Central memory CD8-positive, alpha-beta T cell (primary cell): ENCODE measurements around the gene SPACA7.

Experiments
- ATAC-seq: fragments of 150-1000 bp; cut with Tn5 transposase; replicated peaks from 2 replicates; pipeline ENCODE4 v1.10.0; 2022; ENCODE audit warnings: mild to moderate bottlenecking, moderate FRiP score, moderate number of reproducible peaks; ENCODE audit not compliant: poor library complexity, severe bottlenecking; ENCODE audit errors: extremely low read depth
- DNase-seq, 2 donors: peaks; one replicate each; pipeline ENCODE4 v3.0.0; 2021; ENCODE audit warnings: low spot score in 2 of 2
- H3K27ac Mint-ChIP-seq: one replicate; pipeline ENCODE4 v1.8.0; 2022; ENCODE audit warnings: low read depth, mild to moderate bottlenecking, moderate library complexity, mixed read lengths
- H3K27me3 Mint-ChIP-seq: one replicate; pipeline ENCODE4 v1.8.0; 2022; ENCODE audit warnings: mixed read lengths
- H3K36me3 Mint-ChIP-seq: one replicate; pipeline ENCODE4 v1.8.0; 2022; ENCODE audit warnings: mild to moderate bottlenecking, moderate library complexity, mixed read lengths; ENCODE audit not compliant: insufficient read depth
- H3K4me1 Mint-ChIP-seq: one replicate; pipeline ENCODE4 v1.8.0; 2022; ENCODE audit warnings: mixed read lengths
- H3K4me3 Mint-ChIP-seq: one replicate; pipeline ENCODE4 v1.8.0; 2022; ENCODE audit warnings: mild to moderate bottlenecking, moderate library complexity, mixed read lengths
- H3K9me3 Mint-ChIP-seq: one replicate; pipeline ENCODE4 v1.8.0; 2022; ENCODE audit warnings: mixed read lengths

SPACA7 gene, protein sequence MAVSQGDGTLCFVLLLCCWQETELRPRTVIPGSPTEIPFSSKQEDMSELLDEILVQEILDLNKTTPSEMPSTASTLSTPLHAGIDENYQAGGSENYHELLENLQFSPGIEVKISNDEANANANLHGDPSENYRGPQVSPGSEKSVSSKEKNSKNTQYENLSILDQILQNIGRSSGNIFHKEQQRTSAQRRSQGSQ

DNA sequence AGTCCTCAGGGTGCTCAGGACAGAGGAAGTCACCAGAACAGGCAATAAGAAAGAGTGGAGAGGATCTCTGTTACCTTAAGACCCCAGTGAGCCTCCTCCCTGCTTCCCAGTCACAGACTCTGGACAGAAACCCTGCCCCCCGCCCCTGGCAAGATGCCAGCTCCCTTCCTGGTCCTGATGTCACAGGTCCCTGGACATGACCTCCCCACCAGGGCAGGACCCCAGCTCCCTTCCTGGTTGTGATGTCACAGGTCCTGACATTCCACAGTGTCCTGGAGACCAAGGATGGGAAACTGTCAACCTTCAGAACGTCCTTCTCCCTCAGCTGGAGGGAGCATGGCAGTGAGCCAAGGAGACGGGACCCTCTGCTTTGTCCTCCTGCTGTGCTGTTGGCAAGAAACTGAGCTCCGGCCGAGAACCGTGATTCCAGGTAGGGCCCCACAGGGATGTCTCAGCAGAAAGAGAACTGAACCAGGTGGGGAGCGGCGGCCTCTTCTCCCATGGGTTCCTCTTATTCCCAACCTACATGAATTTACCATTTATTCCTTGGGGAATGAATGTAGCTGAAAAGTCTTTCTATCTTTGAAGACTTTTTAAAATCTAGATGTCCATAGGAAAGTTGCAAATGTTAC is at the start of gene SPACA7:
Gene SPACA7 (plus strand): TSS at position 306 of the 632 bp plus-strand sequence. CDS start 31 bp downstream, at position 337.
- ATAC-seq, result no peak
- no peak within 1 kb of the TSS for H3K4me3 Mint-ChIP-seq
- no peaks in the 10 kb centered on the region for H3K4me1 Mint-ChIP-seq
- H3K36me3 Mint-ChIP-seq, result no peaks in the 10 kb centered on the region
- no peak within 1 kb of the TSS for H3K27ac Mint-ChIP-seq
- no peak for DNase-seq
- H3K9me3 Mint-ChIP-seq, result no peaks in the 10 kb centered on the region
- peaks cover 28% of the 10 kb centered on the region for H3K27me3 Mint-ChIP-seq

DNA sequence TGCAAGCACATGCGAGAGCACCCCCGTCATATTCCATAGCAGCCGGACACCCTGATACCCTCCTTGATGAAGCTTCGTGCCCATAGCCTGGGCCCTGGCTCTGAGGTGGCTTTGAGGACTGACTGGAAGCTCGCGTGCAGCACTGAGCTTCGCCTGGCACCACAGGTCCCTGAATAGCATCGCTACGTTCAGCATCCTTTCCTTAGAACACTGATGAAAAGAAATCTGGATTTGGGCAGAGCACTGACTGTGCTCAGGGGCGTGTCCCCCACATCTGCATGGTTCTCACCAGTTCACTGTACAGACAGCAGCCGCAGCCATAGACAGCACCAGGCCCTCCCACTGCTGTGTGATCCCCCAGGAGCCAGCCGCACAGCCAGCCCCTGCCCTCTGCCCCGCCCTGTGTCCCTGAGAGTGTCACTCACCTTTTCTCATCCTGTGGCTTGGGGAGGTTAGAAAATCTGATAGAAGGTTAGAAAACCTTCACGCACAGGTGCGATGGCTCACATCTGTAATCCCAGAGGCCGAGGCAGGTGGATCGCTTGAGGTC is 49.3 kb upstream of the SPACA7 start:
- ATAC-seq (no peak), DNase-seq (no peak)
- no peaks in the 10 kb centered on the region for H3K36me3 Mint-ChIP-seq
- no peaks in the 10 kb centered on the region for H3K4me1 Mint-ChIP-seq
- H3K27me3 Mint-ChIP-seq, result peaks cover 42% of the 10 kb centered on the region
- no peak overlapping the region for H3K27ac Mint-ChIP-seq
- no peak overlapping the region for H3K4me3 Mint-ChIP-seq
- no peaks in the 10 kb centered on the region for H3K9me3 Mint-ChIP-seq

DNA sequence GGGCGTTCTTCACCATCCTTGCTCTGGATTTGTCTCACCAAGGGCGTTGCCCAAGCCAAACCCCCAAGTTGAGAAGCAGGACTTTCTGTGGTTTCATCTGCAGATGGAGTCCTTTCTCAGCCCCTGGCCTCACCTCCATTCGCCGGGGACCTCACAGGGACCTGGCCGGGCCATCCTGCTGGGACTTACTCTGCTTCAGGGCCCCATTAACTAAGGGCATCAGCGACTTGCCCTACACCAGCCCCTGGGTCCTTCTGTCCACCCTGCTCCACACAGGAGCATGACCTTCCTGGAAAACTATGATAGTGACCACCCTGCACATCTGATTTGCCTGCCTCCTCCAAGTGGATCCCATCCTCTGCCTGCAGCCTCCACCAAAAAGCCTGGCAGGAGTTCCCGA is 47.2 kb upstream of the SPACA7 start:
- DNase-seq (no peak), ATAC-seq (no peak)
- Mint-ChIP-seq H3K27me3 (peaks cover 55% of the 10 kb centered on the region), H3K36me3 (no peaks in the 10 kb centered on the region), H3K9me3 (no peaks in the 10 kb centered on the region), H3K4me3 (no peak overlapping the region), H3K4me1 (no peaks in the 10 kb centered on the region), H3K27ac (no peak overlapping the region)

DNA sequence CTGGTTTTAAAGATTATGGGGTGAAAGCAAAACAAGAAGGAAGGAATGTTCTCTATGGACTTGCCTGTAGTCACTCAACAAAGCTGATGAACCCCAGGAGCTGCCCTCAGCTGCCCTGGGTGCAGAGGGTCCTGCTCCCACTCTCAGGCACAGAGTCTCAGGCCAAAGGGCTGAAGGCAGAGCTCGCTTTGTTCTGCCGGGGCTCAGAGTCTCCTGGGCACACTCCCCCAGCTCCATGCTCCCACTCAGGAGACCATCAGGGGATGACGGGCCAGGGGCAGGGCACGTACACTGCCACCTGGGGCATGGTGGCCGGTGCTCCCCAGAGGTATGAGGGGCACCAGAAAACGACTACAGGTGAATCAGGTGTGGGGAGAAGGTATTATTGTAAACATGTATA is 46.8 kb upstream of the SPACA7 start:
- Mint-ChIP-seq H3K36me3 (no peaks in the 10 kb centered on the region), H3K4me1 (no peaks in the 10 kb centered on the region), H3K4me3 (no peak overlapping the region), H3K27me3 (peaks cover 55% of the 10 kb centered on the region), H3K27ac (no peak overlapping the region), H3K9me3 (no peaks in the 10 kb centered on the region)
- DNase-seq (no peak), ATAC-seq (no peak)

DNA sequence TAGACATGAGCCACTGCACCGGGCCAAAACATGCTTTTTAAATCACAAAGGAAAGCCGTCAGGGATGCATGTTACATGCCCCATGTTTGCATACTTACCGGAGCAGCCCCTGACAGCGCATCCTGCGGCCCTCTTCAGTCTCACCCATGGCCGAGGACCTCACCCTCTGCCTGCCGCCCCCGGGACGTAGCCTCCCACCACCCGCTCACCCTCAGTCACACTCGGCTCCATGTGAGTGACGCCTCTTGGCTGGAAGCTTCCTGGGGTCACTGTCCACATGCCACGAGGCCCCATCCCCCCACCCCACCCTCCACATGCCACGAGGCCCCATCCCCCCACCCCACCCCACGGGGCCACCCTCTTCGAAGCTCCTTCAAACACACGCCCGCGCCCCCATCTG is 46.1 kb upstream of the SPACA7 start:
- no peaks in the 10 kb centered on the region for H3K9me3 Mint-ChIP-seq
- peaks cover 52% of the 10 kb centered on the region for H3K27me3 Mint-ChIP-seq
- no peaks in the 10 kb centered on the region for H3K4me1 Mint-ChIP-seq
- no peaks in the 10 kb centered on the region for H3K36me3 Mint-ChIP-seq
- no peak overlapping the region for H3K27ac Mint-ChIP-seq
- H3K4me3 Mint-ChIP-seq, result no peak overlapping the region
- ATAC-seq, result no peak
- DNase-seq, result no peak

DNA sequence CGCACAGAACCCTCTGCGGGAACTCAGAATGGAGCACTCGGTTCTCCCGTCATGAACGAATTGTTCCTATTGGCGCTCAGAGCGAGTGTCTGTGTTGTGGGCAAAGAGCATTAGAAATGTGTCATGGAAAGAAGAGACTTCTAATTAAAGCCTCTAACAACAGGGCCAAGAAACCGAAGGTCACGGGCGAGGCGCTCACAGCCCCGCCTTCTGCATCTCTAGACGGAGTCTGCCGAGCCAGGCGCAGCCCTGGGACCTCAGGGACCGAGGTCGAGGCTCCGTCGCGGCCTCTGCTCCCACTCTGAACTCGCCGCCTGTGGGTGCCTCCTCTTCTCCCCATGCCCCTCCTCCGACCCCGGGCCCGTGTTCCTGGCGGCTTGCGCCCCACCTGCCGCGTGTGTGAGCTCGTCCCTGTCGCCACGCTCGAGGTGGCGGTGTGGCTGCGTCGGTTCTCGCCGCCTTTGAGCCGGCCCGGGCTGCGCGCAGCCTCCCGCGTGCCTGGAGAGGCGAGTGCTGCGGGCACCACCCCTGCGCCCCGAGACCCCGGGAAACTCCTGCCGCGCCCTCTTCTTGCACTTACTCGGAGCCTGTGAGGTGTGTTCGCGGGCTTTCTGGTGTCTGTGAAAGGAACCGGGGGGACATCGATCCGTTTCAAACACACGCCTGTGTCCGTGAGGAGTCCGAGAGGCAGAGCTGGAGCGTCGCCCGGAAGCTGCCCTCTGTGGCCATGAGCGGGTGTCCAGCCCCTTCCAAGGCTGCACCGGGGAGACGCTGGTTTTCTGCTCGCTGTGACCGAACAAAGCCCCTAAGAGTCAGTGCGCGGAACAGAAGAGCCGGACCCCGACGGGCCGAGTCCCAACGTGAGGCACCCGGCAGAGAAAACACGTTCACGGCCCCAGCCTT is 45.4 kb upstream of the SPACA7 start:
- no peak for DNase-seq
- Mint-ChIP-seq H3K27ac (no peak overlapping the region), H3K9me3 (no peaks in the 10 kb centered on the region), H3K4me3 (no peak overlapping the region), H3K4me1 (no peaks in the 10 kb centered on the region), H3K36me3 (no peaks in the 10 kb centered on the region), H3K27me3 (peaks cover 45% of the 10 kb centered on the region)
- no peak for ATAC-seq

DNA sequence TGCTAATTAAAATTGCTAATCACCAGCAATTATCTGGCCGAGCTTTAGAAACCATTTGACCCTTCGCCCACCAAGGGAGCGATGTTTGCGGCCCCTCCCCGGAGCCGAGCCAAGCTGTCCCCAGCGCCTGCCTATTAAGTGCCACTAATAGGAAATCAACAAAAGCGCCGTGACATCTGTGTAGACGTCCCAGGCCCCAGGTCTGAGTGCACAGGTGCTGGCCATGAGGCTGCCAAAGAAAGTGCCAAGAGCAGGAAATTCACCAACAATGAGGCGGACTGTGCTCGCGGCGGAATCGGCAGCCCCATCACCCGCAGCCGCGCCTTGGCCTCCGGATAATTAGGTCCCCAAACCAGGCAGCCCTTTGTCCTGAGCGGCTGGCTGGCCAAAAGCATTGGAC is 44.5 kb upstream of the SPACA7 start:
- Mint-ChIP-seq H3K27me3 (peaks cover 42% of the 10 kb centered on the region), H3K36me3 (no peaks in the 10 kb centered on the region)
- ATAC-seq, result no peak

DNA sequence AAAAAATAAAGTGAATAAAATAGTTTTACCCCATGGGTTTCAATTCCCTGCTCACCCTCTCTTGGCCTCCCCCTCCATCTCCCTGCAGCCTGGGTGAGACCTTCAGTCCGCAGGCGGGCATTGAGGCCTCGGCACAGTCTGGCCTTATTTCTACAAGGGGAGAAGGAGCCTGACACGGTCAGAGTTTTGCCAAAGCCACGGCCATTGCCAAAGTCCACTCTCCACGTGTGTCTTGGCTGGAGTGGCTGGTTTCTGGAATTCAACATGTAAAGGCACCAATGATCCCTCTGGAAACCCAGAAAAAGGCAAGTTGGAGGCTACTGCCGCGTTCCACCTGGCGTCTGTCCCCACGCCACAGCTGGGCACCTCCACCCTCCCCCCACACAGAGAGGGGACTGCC is 43.4 kb upstream of the SPACA7 start:
- peaks cover 36% of the 10 kb centered on the region for H3K27me3 Mint-ChIP-seq
- no peaks in the 10 kb centered on the region for H3K4me1 Mint-ChIP-seq
- H3K4me3 Mint-ChIP-seq, result no peak overlapping the region
- ATAC-seq (no peak), DNase-seq (no peak)
- H3K36me3 Mint-ChIP-seq, result no peaks in the 10 kb centered on the region
- peaks cover 14% of the 10 kb centered on the region for H3K9me3 Mint-ChIP-seq
- no peak overlapping the region for H3K27ac Mint-ChIP-seq

More for the DNA sequence above, 44.5 kb upstream of the SPACA7 start:
- Mint-ChIP-seq H3K4me1 (no peaks in the 10 kb centered on the region), H3K9me3 (peaks cover 5% of the 10 kb centered on the region), H3K4me3 (no peak overlapping the region), H3K27ac (no peak overlapping the region)
- DNase-seq, result no peak

DNA sequence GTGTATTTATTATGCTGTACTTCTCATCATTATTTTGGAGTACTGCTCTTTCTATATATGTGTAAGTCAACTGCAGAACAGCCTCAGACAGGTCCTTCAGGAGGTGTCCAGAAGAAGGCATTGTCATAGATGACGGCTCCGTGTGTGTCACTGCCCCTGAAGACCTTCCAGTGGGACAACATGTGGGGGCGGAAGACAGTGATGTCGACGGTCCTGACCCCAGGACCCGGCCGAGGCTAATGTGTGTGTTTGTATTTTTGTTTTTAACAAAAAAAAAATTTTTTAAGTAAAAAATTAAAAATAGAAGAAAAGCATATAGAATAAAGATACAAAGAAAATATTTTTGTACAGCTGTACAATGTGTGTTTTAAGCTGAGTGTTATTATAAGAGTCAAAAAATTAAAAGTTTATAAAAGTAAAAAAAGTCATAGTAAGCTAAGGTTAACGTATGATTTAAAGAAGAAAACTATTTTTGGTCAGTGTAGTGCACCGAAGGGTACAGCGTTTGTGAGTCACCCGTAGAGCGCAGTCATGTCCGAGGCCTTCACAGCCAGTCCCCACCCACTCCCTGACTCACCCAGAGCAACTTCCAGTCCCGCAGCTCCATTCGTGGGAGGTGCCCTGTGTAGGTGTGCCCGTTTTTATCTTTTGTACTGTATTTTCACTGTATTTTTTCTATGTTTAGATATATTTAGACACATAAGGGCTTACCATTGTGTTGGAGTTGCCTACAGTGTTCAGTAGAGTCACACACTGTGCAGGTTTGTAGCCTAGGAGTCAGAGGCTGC is 42.2 kb upstream of the SPACA7 start:
- DNase-seq, result no peak
- Mint-ChIP-seq H3K9me3 (peaks cover 14% of the 10 kb centered on the region), H3K4me1 (no peaks in the 10 kb centered on the region), H3K36me3 (no peaks in the 10 kb centered on the region), H3K27ac (no peak overlapping the region), H3K27me3 (peaks cover 24% of the 10 kb centered on the region), H3K4me3 (no peak overlapping the region)
- no peak for ATAC-seq

DNA sequence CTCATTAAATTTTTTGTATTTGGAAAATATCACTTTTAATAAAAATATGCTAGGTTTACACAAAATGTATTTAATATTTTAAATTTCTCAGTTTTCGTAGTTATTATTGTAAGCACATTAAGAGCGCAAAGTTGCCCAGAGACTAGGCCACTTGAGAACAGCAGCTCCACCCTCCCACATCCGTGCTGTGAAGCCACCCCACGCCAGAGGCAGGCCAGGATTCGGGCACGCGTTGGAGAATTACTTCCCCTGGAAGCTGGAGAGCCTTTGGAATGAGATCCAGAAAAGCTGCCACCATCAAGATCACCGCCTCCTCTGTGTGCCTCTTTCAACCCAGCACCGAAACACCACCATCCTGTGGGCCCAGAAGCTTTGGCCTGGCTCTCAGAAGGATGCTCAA is 41.0 kb upstream of the SPACA7 start:
- peaks cover 14% of the 10 kb centered on the region for H3K9me3 Mint-ChIP-seq
- H3K36me3 Mint-ChIP-seq, result no peaks in the 10 kb centered on the region
- H3K4me1 Mint-ChIP-seq, result no peaks in the 10 kb centered on the region
- no peak overlapping the region for H3K27ac Mint-ChIP-seq
- DNase-seq, result no peak
- ATAC-seq, result no peak
- no peak overlapping the region for H3K4me3 Mint-ChIP-seq
- H3K27me3 Mint-ChIP-seq, result peaks cover 18% of the 10 kb centered on the region

DNA sequence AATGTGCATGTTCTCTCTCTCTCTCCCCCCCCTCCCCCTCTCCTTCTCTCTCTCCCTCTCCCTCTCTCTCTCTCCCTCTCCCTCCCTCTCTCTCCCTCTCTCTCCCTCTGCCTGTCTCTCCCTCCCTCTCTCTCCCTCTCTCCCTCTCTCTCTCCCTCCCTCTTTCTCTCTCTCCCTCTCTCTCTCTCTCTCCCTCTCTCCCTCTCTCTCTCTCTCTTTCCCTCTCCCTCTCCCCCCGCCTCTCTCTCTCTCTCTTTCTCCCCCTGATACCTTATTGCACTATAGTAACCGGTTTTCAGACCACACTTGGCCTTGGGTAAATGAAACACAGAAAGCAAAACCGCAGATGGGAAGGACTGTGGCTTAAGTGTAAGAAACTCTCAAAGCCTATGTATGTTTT is 34.7 kb upstream of the SPACA7 start:
- peaks cover 11% of the 10 kb centered on the region for H3K9me3 Mint-ChIP-seq
- no peak for DNase-seq
- no peak for ATAC-seq
- H3K36me3 Mint-ChIP-seq, result no peaks in the 10 kb centered on the region
- H3K27me3 Mint-ChIP-seq, result peaks cover 28% of the 10 kb centered on the region
- no peaks in the 10 kb centered on the region for H3K4me1 Mint-ChIP-seq
- H3K4me3 Mint-ChIP-seq, result no peak overlapping the region
- H3K27ac Mint-ChIP-seq, result no peak overlapping the region
